Transverse colon (tissue), 4 donors: ENCODE data around the gene SMPX. TPM values are rescaled to one million over a fixed set of nuclear protein-coding genes. Genes with fewer than 3 reads are reported as not detected.
A peak's percentile ranks its signal among the peaks of the same experiment; 100 is the strongest.

Experiments
- DNase-seq: peaks from one replicate; pipeline ENCODE4 v3.0.0-alpha.2; 2019
- H3K27ac ChIP-seq, 4 donors: fragments of 200-600 bp; sonication (generic); 2 replicates each; pipeline ENCODE4 v1.5.1; 2016 to 2018; ENCODE audit warnings: inconsistent platforms in 4 of 4
- H3K27me3 ChIP-seq: fragments of 200-600 bp; sonication (generic); 2 replicates; pipeline ENCODE4 v1.5.1; 2017; ENCODE audit warnings: inconsistent platforms
- H3K36me3 ChIP-seq, 4 donors: fragments of 200-600 bp; sonication (generic); 2 replicates each; pipeline ENCODE4 v1.5.1; 2017 to 2019; ENCODE audit warnings: inconsistent platforms in 4 of 4
- H3K4me1 ChIP-seq, 4 donors: fragments of 200-600 bp; sonication (generic); 2 replicates each; pipeline ENCODE4 v1.5.1; 2017 to 2020; ENCODE audit warnings: inconsistent platforms in 4 of 4
- H3K4me3 ChIP-seq, 4 donors: fragments of 200-600 bp; sonication (generic); 1 replicate in 1 of 4; 2 replicates in 3 of 4; pipeline versions ENCODE4 v1.5.1 to v1.6.1; 2017 to 2019; ENCODE audit warnings: inconsistent platforms in 4 of 4
- H3K9me3 ChIP-seq, 2 donors: fragments of 200-600 bp; sonication (generic); 2 replicates each; pipeline ENCODE4 v1.5.1; 2017 to 2019; ENCODE audit warnings: inconsistent platforms in 2 of 2
- CTCF ChIP-seq, 5 experiments: fragments of 200-600 bp in 3 of 5; fragments of 450-650 bp in 2 of 5; sonication (generic) in 3 of 5; IDR thresholded peaks; 1 replicate in 2 of 5; 2 replicates in 3 of 5; pipeline ENCODE4 v1.5.1; 2016 to 2017; ENCODE audit warnings: antibody characterized with exemption in 5 of 5, inconsistent platforms in 3 of 5, mild to moderate bottlenecking in 2 of 5, moderate library complexity in 1 of 5
- EP300 ChIP-seq: sonication (generic); formaldehyde crosslinking; IDR thresholded peaks from one replicate; pipeline ENCODE4 v1.6.1; 2017; ENCODE audit warnings: antibody characterized with exemption, low read depth
- POLR2A ChIP-seq: fragments of 450-650 bp; IDR thresholded peaks from one replicate; pipeline ENCODE4 v1.6.1; 2016; ENCODE audit warnings: antibody characterized with exemption, mild to moderate bottlenecking, moderate library complexity
- POLR2AphosphoS5 ChIP-seq, 3 donors: sonication (generic); formaldehyde crosslinking; IDR thresholded peaks; one replicate each; pipeline ENCODE4 v1.6.1; 2016; ENCODE audit warnings: antibody characterized with exemption in 3 of 3
- WGBS, 2 donors: methylation state at CpG; one replicate each; pipeline ENCODE4 v1.1.5; 2018; ENCODE audit warnings: low coverage in 1 of 2; 5-methylcytosine and 5-hydroxymethylcytosine counted together
- in situ Hi-C, 4 donors: fragments of 200-750 bp; cut with MboI; loops; one replicate each; pipeline versions ENCODE4 v1.15.0 to v1.15.1; 2017; ENCODE audit warnings: low sequenced_read_pairs in 3 of 4, low pct_ligation_motif_present in 1 of 4, low pct_unique_long_range_greater_than_20kb in 1 of 4
- intact Hi-C: fragments of 100-400 bp; cut with DNase I; formaldehyde crosslinking; loops from one replicate; pipeline ENCODE4 v1.15.1; 2023; ENCODE audit warnings: low total_unique reads
- total RNA-seq, 4 donors: library from RNA; depleted of rRNA; stranded (reverse); fragments of >200 nt; gene quantifications; one replicate each; pipeline ENCODE4 v1.1.0, GENCODE V29; 2016

SMPX gene
- total RNA-seq, 4 donors from 2014 or later = 1.7 to 6.1 TPM; not detected in 2

GRCh38 chrX:21766101-21766500 is 8.2 kb upstream of the SMPX start:
- Histone ChIP-seq H3K9me3 (no peaks in the 10 kb centered on the region), H3K4me3 (no peak overlapping the region), H3K36me3 (no peaks in the 10 kb centered on the region), H3K27me3 (no peaks in the 10 kb centered on the region), H3K4me1 (no peaks in the 10 kb centered on the region), H3K27ac (no peak overlapping the region)
- TF ChIP-seq EP300 (no peak), POLR2AphosphoS5 (IDR thresholded peaks at IDR 0.05) (no peak), POLR2A (no peak), CTCF (IDR thresholded peaks at IDR 0.05) (no peak)
- no peak for DNase-seq
- in situ Hi-C loops (no loop called here), intact Hi-C loops (no loop called here)

GRCh38 chrX:21764008-21764407 is 6.1 kb upstream of the SMPX start:
- TF ChIP-seq POLR2AphosphoS5 (IDR thresholded peaks at IDR 0.05) = no peak
- TF ChIP-seq EP300 = no peak
- TF ChIP-seq POLR2A = no peak
- TF ChIP-seq CTCF (IDR thresholded peaks at IDR 0.05) = no peak
- intact Hi-C loops (no loop called here), in situ Hi-C loops (no loop called here)
- H3K36me3 ChIP-seq = no peaks in the 10 kb centered on the region
- H3K27me3 ChIP-seq = no peaks in the 10 kb centered on the region
- WGBS, 2 donors = 58% methylated on average over 3 of the region's 3 CpGs; no CpG with 5 or more reads in 1 of the 2 donors
- no peaks in the 10 kb centered on the region for H3K4me1 ChIP-seq
- H3K9me3 ChIP-seq = no peaks in the 10 kb centered on the region
- no peak overlapping the region for H3K27ac ChIP-seq
- H3K4me3 ChIP-seq = no peak overlapping the region
- no peak for DNase-seq

- in situ Hi-C loops = no loop called here
- 50% methylated on average over 1 of the region's 1 CpG; no CpG with 5 or more reads in 1 of the 2 donors for WGBS, 2 donors
Observed at GRCh38 chrX:21758488-21758887, 572 bp upstream of the SMPX start.

GRCh38 chrX:21756785-21757529 is 959 bp downstream of the SMPX start:
- Histone ChIP-seq H3K9me3 (no peaks in the 10 kb centered on the region), H3K27ac (peak overlapping the region in 2 of 4 donors; percentile 16 to 21), H3K4me1 (no peaks in the 10 kb centered on the region), H3K4me3 (no peak overlapping the region), H3K27me3 (no peaks in the 10 kb centered on the region), H3K36me3 (no peaks in the 10 kb centered on the region)
- WGBS, 2 donors = 62 to 63% methylated on average over 4 to 6 of the region's 6 CpGs
- intact Hi-C loops (no loop called here), in situ Hi-C loops (no loop called here)
- no peak for TF ChIP-seq POLR2A
- TF ChIP-seq POLR2AphosphoS5 (IDR thresholded peaks at IDR 0.05) = no peak
- TF ChIP-seq EP300 = no peak
- no peak for TF ChIP-seq CTCF (IDR thresholded peaks at IDR 0.05)
- DNase-seq = no peak

More at GRCh38 chrX:21758488-21758887, 572 bp upstream of the SMPX start:
- H3K36me3 ChIP-seq = no peaks in the 10 kb centered on the region
- H3K27ac ChIP-seq = no peak overlapping the region
- no peak for DNase-seq
- TF ChIP-seq POLR2A (no peak), EP300 (no peak), CTCF (IDR thresholded peaks at IDR 0.05) (no peak), POLR2AphosphoS5 (IDR thresholded peaks at IDR 0.05) (no peak)
- H3K4me3 ChIP-seq = no peak overlapping the region
- H3K27me3 ChIP-seq = no peaks in the 10 kb centered on the region
- H3K4me1 ChIP-seq = no peaks in the 10 kb centered on the region
- intact Hi-C loops = no loop called here
- no peaks in the 10 kb centered on the region for H3K9me3 ChIP-seq
